Osteoblast (primary cell): ENCODE results near the gene SLC6A17. TPM values are rescaled to one million over a fixed set of nuclear protein-coding genes. Genes with fewer than 3 reads are reported as not detected.
A peak's percentile ranks its signal among the peaks of the same experiment; 100 is the strongest.

Source experiments
- DNase-seq: peaks from one replicate; pipeline ENCODE4 v3.0.0; 2011; ENCODE audit warnings: low spot score, mixed read lengths; ENCODE audit not compliant: insufficient read length; ENCODE audit errors: missing footprints
- H2AFZ ChIP-seq: 2 replicates; pipeline ENCODE4 v1.6.0; 2011; ENCODE audit warnings: mild to moderate bottlenecking, low read length
- H3K27ac ChIP-seq: 2 replicates; pipeline ENCODE4 v1.5.1; 2011; ENCODE audit warnings: mild to moderate bottlenecking, low read depth, low read length, moderate library complexity
- H3K27me3 ChIP-seq: 2 replicates; pipeline ENCODE4 v1.6.0; 2012; ENCODE audit warnings: mild to moderate bottlenecking, control low read depth, inconsistent platforms, low read length, moderate library complexity; ENCODE audit not compliant: insufficient read depth
- H3K36me3 ChIP-seq: 2 replicates; pipeline ENCODE4 v1.5.1; 2011; ENCODE audit warnings: mild to moderate bottlenecking, low read length, control low read depth, moderate library complexity; ENCODE audit not compliant: insufficient read depth
- H3K4me1 ChIP-seq: 2 replicates; pipeline ENCODE4 v1.5.1; 2011; ENCODE audit warnings: mild to moderate bottlenecking, low read length, control low read depth, moderate library complexity; ENCODE audit not compliant: insufficient read depth
- H3K4me2 ChIP-seq: 2 replicates; pipeline ENCODE4 v1.6.0; 2011; ENCODE audit warnings: mild to moderate bottlenecking, low read length; ENCODE audit not compliant: insufficient read depth
- H3K4me3 ChIP-seq: fragments of 200-600 bp; sonication (generic); 3 replicates; pipeline ENCODE4 v1.5.1; 2012; ENCODE audit warnings: mild to moderate bottlenecking, low read length, inconsistent platforms; ENCODE audit not compliant: insufficient read depth
- H3K79me2 ChIP-seq: 2 replicates; pipeline ENCODE4 v1.6.0; 2012; ENCODE audit warnings: mild to moderate bottlenecking, low read length, control low read depth, inconsistent platforms; ENCODE audit not compliant: insufficient read depth
- H3K9me3 ChIP-seq: 2 replicates; pipeline ENCODE4 v1.5.1; 2011; ENCODE audit warnings: low read depth, low read length, control low read depth
- H4K20me1 ChIP-seq: 2 replicates; pipeline ENCODE4 v1.6.0; 2012; ENCODE audit warnings: mild to moderate bottlenecking, low read length, control low read depth; ENCODE audit not compliant: insufficient read depth
- total RNA-seq: library from RNA; depleted of rRNA; stranded (reverse); fragments of >200 nt; gene quantifications from 2 replicates; pipeline ENCODE4 v1.2.3, GENCODE V29; 2012
- TF ChIP-seq, protein P1 (sequence below): IDR thresholded peaks from 2 replicates; pipeline ENCODE4 v1.5.1; 2011; ENCODE audit warnings: mild to moderate bottlenecking, low read depth, low read length, moderate library complexity; ENCODE audit errors: extremely low read depth

Gene SLC6A17
- total RNA-seq, 1 donor = under 0.01 TPM

DNA sequence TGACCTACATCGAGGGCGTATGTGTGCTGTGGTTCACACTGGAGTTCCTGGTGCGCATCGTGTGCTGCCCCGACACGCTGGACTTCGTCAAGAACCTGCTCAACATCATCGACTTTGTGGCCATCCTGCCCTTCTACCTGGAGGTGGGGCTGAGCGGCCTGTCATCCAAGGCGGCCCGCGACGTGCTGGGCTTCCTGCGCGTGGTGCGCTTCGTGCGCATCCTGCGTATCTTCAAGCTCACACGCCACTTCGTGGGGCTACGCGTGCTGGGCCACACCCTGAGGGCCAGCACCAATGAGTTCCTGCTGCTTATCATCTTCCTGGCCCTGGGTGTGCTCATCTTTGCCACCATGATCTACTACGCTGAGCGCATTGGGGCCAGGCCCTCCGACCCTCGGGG is 72.8 kb downstream of the SLC6A17 start:
- Histone ChIP-seq H3K79me2 (no peaks in the 10 kb centered on the region), H3K36me3 (peaks cover 6% of the 10 kb centered on the region), H3K27ac (no peak overlapping the region), H2AFZ (no peak overlapping the region), H3K9me3 (no peaks in the 10 kb centered on the region), H3K4me2 (no peak overlapping the region), H3K4me3 (no peak overlapping the region), H3K4me1 (no peaks in the 10 kb centered on the region), H3K27me3 (no peaks in the 10 kb centered on the region), H4K20me1 (no peaks in the 10 kb centered on the region)
- TF ChIP-seq, protein P1, sequence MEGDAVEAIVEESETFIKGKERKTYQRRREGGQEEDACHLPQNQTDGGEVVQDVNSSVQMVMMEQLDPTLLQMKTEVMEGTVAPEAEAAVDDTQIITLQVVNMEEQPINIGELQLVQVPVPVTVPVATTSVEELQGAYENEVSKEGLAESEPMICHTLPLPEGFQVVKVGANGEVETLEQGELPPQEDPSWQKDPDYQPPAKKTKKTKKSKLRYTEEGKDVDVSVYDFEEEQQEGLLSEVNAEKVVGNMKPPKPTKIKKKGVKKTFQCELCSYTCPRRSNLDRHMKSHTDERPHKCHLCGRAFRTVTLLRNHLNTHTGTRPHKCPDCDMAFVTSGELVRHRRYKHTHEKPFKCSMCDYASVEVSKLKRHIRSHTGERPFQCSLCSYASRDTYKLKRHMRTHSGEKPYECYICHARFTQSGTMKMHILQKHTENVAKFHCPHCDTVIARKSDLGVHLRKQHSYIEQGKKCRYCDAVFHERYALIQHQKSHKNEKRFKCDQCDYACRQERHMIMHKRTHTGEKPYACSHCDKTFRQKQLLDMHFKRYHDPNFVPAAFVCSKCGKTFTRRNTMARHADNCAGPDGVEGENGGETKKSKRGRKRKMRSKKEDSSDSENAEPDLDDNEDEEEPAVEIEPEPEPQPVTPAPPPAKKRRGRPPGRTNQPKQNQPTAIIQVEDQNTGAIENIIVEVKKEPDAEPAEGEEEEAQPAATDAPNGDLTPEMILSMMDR = no peak
- peak; percentile 48 for DNase-seq

DNA sequence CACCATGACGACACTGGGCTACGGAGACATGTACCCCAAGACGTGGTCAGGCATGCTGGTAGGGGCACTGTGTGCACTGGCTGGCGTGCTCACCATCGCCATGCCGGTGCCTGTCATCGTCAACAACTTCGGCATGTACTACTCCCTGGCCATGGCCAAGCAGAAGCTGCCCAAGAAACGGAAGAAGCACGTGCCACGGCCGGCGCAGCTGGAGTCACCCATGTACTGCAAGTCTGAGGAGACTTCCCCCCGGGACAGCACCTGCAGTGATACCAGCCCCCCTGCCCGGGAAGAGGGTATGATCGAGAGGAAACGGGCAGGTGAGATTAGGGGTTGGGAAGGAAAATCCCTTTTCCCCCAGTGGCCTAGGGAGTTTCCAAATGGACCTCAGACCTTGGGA is 73.3 kb downstream of the SLC6A17 start:
- Histone ChIP-seq H3K79me2 (no peaks in the 10 kb centered on the region), H4K20me1 (no peaks in the 10 kb centered on the region), H3K27ac (no peak overlapping the region), H3K36me3 (peaks cover 6% of the 10 kb centered on the region), H3K27me3 (no peaks in the 10 kb centered on the region), H3K4me2 (no peak overlapping the region), H3K4me1 (no peaks in the 10 kb centered on the region), H2AFZ (no peak overlapping the region), H3K9me3 (no peaks in the 10 kb centered on the region), H3K4me3 (no peak overlapping the region)
- peak; percentile 72 for DNase-seq
- TF ChIP-seq, protein P1 = no peak

DNA sequence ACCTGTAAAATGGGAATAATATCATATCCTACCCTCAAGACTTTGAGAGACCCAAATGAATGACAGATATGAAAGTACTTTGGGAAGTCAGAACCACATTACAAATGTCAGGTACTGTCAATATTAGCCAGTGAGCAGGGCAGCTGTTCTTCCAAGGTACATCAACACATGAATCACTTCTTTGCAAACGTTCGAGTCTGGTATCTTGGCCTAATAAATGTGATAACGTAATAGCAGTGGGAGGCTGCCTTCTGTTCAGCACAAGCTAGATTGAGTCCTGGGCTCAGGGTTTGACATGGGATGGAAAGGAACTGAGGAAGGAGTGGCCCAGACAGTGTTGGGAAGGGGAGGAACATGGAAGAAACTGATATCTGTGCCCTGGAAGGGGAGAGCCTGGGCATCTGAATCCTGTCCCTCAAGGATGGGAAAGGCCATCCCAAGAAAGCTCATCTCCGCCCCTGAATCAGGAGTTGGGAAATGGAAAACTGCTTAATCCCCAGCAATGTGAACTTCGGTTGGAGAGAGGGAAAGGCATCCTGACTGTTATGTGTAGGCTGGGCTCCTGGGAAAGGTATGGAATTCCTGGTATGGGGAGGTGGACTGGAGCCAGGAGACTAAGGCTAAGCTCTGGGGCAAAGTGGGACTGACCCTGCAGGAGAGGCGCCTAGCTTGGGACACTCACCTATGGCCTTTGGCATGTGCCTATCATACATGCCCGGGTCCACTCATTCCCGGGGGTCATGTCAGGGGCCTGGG is 74.1 kb downstream of the SLC6A17 start:
- Histone ChIP-seq H3K9me3 (no peaks in the 10 kb centered on the region), H3K4me2 (no peak overlapping the region), H3K27ac (no peak overlapping the region), H3K79me2 (no peaks in the 10 kb centered on the region), H3K4me1 (no peaks in the 10 kb centered on the region), H3K27me3 (no peaks in the 10 kb centered on the region), H4K20me1 (no peaks in the 10 kb centered on the region), H3K4me3 (no peak overlapping the region), H3K36me3 (peaks cover 3% of the 10 kb centered on the region), H2AFZ (no peak overlapping the region)
- DNase-seq = peak; percentile 82
- TF ChIP-seq, protein P1 = no peak

DNA sequence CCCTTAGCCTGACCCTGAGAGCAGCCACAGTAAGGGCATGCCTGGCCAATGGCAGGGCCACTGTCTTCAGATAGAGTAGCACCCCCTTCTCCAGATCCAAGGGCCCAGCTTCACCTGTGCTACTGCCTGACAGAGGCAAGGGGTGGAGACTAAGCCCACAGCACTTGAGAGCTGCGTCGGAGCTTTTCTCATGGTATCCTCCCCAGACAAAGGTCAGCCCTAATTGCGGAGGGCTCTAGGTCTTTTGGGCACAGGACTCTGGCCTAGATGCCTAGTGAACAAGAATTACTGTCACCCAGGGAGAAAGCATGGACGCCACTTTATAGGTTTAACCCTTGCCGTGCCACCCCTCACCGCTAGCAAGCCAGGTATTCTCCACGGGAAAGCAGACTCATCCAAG is 74.9 kb downstream of the SLC6A17 start:
- no peak overlapping the region for H3K4me2 ChIP-seq
- no peaks in the 10 kb centered on the region for H3K79me2 ChIP-seq
- DNase-seq = peak; percentile 74

More for the DNA sequence above, 74.9 kb downstream of the SLC6A17 start:
- no peak overlapping the region for H3K27ac ChIP-seq
- H2AFZ ChIP-seq = no peak overlapping the region
- no peaks in the 10 kb centered on the region for H3K4me1 ChIP-seq
- no peaks in the 10 kb centered on the region for H4K20me1 ChIP-seq
- peaks cover 3% of the 10 kb centered on the region for H3K36me3 ChIP-seq
- no peak overlapping the region for H3K4me3 ChIP-seq
- TF ChIP-seq, protein P1 = no peak
- no peaks in the 10 kb centered on the region for H3K27me3 ChIP-seq
- H3K9me3 ChIP-seq = no peaks in the 10 kb centered on the region
